ENCODE measurements around the gene SDF4. TPM values are rescaled to one million over a fixed set of nuclear protein-coding genes. Genes with fewer than 3 reads are reported as not detected.

The SDF4 gene
- total and polyA plus RNA-seq, 2 of the 8 experiments (the other 6 are each of a cell fraction or from before 2014, with no cell fraction given): 45.5 to 75.6 TPM

DNA sequence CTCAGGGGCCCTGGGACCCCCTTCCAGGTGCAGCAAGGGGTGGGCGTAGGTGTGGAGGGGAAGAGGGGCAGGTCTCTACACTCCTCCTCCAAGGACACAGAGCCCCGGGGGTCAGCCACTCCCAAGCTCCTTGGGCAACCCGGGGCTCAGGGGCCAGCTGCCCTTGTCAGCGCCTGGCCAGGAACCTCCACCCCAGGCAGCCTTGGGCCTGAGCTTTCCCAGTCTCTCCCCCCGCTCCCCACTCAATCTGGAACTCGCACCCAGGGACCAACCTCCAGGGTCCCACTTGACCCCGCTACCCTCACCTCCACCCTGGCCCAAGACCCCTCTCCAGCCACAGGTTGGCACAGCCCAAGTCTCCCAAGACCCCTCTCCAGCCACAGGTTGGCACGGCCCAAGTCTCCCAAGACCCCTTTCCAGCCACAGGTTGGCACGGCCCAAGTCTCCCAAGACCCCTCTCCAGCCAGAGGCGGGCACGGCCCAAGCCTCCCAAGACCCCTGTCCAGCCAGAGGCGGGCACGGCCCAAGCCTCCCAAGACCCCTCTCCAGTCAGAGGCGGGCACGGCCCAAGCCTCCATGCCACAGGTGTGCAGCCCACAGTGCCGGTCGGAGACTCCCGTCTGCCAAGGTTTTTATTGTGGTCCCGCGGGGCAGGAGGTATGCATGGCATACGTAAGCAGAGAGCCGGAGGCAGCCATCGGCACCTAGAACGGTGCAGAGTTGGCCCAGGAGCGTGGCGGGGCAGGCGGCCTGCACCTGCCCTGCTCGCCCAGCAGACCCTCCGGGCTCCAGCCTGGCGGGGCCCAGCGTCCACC is 20.9 kb downstream of the SDF4 start:
- Histone ChIP-seq H3K4ac (replicated peaks; ENCODE audit: insufficient read length, low read depth, low read length) (no peak overlapping the region), H3K36me3 (ENCODE audit: control insufficient read depth in 2 of 4, insufficient read depth in 4 of 4, low read length in 3 of 4) (no peaks in the 10 kb centered on the region), H3K18ac (ENCODE audit: extremely low read depth, low read length) (no peak overlapping the region), H4K91ac (replicated peaks; ENCODE audit: insufficient read length, low read length) (no peak overlapping the region), H4K5ac (ENCODE audit: insufficient read length, low read depth, low read length) (no peak overlapping the region), H2BK5ac (ENCODE audit: low read depth, low read length) (no peak overlapping the region), H2AFZ (ENCODE audit: low read length) (no peak overlapping the region), H4K20me1 (replicated peaks in 1 of 2; ENCODE audit: control insufficient read depth in 1 of 2, insufficient read depth in 2 of 2, low read length in 2 of 2) (peaks cover 0 to 5% of the 10 kb centered on the region in 2 experiments), H2BK15ac (ENCODE audit: low read length) (no peak overlapping the region), H3K23ac (ENCODE audit: insufficient read length) (no peak overlapping the region), H3K4me1 (replicated peaks in 1 of 4; ENCODE audit: control insufficient read depth in 3 of 4, insufficient read depth in 4 of 4, low read length in 3 of 4) (peaks cover 0 to 9% (median 5%) of the 10 kb centered on the region in 4 experiments; a peak in 6 of 7 replicates), H2AK5ac (ENCODE audit: low read depth, low read length) (no peak overlapping the region), H3K27ac (ENCODE audit: low read depth, low read length) (no peak overlapping the region), H3K9ac (replicated peaks in 1 of 4; ENCODE audit: extremely low read depth in 1 of 4, low read depth in 3 of 4, low read length in 3 of 4) (no peak overlapping the region), H3K79me1 (ENCODE audit: low read depth, low read length) (no peaks in the 10 kb centered on the region), H3K4me3 (ENCODE audit: extremely low read depth in 1 of 4, insufficient read depth in 2 of 4, low read depth in 3 of 4, low read length in 4 of 4) (no peak overlapping the region), H3K9me3 (ENCODE audit: insufficient read depth in 2 of 2, low read depth in 1 of 2, low read length in 1 of 2) (no peaks in the 10 kb centered on the region), H3K23me2 (ENCODE audit: low read depth, low read length) (peaks cover 7% of the 10 kb centered on the region; the same call in 1 of the 2 replicates), H3K4me2 (ENCODE audit: insufficient read depth in 1 of 2, low read depth in 2 of 2, low read length in 2 of 2) (no peak overlapping the region), H2BK20ac (ENCODE audit: low read length) (no peak overlapping the region), H3K14ac (ENCODE audit: insufficient read length) (no peak overlapping the region), H2BK12ac (ENCODE audit: low read depth, low read length) (no peak overlapping the region), H3K27me3 (replicated peaks in 1 of 4; ENCODE audit: control insufficient read depth in 3 of 4, extremely low read depth in 1 of 4, insufficient read depth in 3 of 4, low read length in 3 of 4) (peaks cover 0 to 12% (median 10%) of the 10 kb centered on the region in 4 experiments; a peak in 6 of 7 replicates), H2BK120ac (replicated peaks; ENCODE audit: low read depth, low read length) (no peak overlapping the region), H3K79me2 (ENCODE audit: control insufficient read depth in 1 of 2, insufficient read depth in 2 of 2, low read length in 2 of 2) (no peaks in the 10 kb centered on the region), H4K8ac (ENCODE audit: extremely low read depth, insufficient read depth, low read length) (no peak overlapping the region), H3K56ac (replicated peaks; ENCODE audit: insufficient read length, low read depth, low read length) (no peak overlapping the region)
- POLR2A ChIA-PET (ENCODE audit: partially characterized antibody): interaction anchor here (1.1 kb wide), 1 partner anchor 21 kb away, joined by 3 read pairs; the partner anchor contains the start of genes B3GALT6 and SDF4
- DNase-seq (ENCODE audit: low read depth in 1 of 2, low spot score in 2 of 2) (no peak), FAIRE-seq (no peak)
- WGBS, 2 experiments (ENCODE audit: extremely low coverage in 1 of 2, insufficient coverage in 1 of 2, insufficient read length in 1 of 2, insufficient replicate concordance in 2 of 2, low coverage in 1 of 2, low lambda C conversion rate in 2 of 2, missing lambda C conversion rate in 1 of 2): 92% methylated on average over 27 of the region's 31 CpGs; no CpG with 5 or more reads in 1 of the 2 experiments
- CTCF ChIA-PET (ENCODE audit: partially characterized antibody): interaction anchor here (0.8 to 1.6 kb wide), 8 partner anchors 16 to 88 kb away, joined by 3 to 9 read pairs (median 4); partner anchors contain the start of gene TTLL10
- TF ChIP-seq TBP (IDR thresholded peaks at IDR 0.05; ENCODE audit: low read depth, low read length) (no peak), GTF2F1 (IDR thresholded peaks at IDR 0.05; ENCODE audit: borderline replicate concordance, low read depth, low read length) (no peak), SIX5 (IDR thresholded peaks at IDR 0.05; ENCODE audit: low read depth, low read length) (no peak), CHD2 (IDR thresholded peaks at IDR 0.05; ENCODE audit: low read length) (no peak), HDAC6 (IDR thresholded peaks at IDR 0.05; ENCODE audit: low read depth, low read length) (no peak), MAFK (IDR thresholded peaks at IDR 0.05; ENCODE audit: low read depth, low read length) (no peak), RAD21 (IDR thresholded peaks at IDR 0.05 in 1 of 2, conservative IDR thresholded peaks at IDR 0.05 in 1 of 2; ENCODE audit: low read depth in 2 of 2, low read length in 2 of 2) (no peak), SIN3A (conservative IDR thresholded peaks at IDR 0.05 in 1 of 2, IDR thresholded peaks at IDR 0.05 in 1 of 2; ENCODE audit: low read depth in 1 of 2, low read length in 2 of 2) (no peak), POLR2A (IDR thresholded peaks at IDR 0.05; ENCODE audit: control extremely low read depth in 1 of 2, low read depth in 2 of 2, low read length in 2 of 2) (no peak), USF2 (IDR thresholded peaks at IDR 0.05; ENCODE audit: low read length) (no peak)

Data from H1 (cell line).